HS-5 (cell line): Measurements from ENCODE around the gene DLX3.

Source experiments
- DNase-seq: peaks from one replicate; pipeline ENCODE4 v3.0.0-alpha.2; 2012; ENCODE audit warnings: low read depth

The DLX3 gene

DNA sequence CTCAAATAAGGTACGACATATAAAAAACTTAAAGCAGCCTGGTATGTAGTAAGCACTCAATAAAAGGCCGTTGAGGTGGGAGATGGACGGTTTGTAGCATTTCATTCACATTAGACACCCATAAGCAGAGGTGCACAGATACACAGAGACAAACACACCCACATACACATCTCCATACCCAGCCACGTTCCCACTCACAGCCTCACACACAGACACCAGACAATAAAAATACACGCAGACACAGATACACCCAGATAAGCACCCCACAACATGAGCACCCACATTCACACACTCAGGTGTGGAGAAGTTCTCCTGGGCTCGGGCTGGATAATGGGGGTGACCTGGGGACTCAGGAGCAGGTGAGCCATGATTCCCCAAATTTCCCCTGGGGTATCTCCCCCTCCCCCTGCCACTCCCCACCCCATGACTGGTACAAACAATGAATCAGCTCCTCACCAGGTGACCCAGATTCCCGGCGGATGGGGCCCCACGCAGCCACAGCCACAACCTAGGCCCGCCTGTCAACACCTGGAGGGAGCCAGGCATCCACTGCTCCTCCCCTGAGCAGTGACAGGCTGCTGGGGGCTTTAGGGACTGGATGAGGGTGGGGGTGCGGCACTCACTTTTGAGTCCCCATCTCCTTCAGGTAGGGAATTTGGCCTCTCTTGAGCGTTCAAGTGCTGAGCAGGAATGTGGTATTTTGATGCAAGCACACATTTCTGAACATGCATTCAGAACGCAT, 2.7 kb downstream of the DLX3 start:
- DNase-seq: no peak

DNA sequence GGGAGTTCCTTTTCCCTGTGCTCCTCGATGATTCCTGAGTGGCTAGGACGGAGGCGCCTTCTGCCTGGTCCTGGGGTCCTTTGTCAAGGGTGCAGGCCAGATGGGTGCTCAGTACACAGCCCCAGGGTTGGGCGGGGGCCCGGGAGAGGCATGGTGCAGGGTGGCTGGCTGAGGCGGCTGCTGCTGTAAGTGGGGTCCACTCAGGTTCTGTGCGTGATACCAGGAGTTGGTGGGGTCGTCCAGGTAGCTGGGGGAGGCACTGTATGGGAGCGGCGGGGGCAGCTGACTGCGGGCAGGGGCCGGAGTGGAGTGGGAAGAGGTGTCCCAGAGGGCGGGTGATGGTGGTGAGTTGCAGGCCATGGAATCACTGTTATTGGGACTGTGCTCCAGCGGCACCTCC, 3.6 kb downstream of the DLX3 start:
- DNase-seq: no peak

DNA sequence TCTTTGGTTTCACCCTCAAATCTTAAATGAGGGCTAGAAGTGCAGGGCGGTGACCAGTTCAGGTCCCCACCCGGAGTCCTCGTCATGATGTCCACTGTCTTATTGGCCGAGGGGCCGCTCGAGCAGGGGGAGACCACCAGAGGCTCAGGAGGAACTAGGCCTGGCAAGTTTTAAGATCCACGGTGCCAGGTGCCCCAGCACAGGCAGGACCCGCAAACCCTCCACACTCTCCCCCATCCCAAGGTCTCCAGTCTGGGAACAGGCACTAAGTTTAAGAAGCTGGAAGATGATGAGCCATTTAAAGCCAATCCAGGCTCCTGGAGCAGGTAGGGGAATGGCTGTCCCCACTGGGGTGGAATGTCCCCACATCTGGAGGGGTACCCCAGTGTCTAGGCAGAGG, 4.1 kb downstream of the DLX3 start:
- no peak for DNase-seq

- DNase-seq: no peak
These were observed 4.7 kb downstream of the DLX3 start for GRCh38 chr17:49990331-49990730.

DNA sequence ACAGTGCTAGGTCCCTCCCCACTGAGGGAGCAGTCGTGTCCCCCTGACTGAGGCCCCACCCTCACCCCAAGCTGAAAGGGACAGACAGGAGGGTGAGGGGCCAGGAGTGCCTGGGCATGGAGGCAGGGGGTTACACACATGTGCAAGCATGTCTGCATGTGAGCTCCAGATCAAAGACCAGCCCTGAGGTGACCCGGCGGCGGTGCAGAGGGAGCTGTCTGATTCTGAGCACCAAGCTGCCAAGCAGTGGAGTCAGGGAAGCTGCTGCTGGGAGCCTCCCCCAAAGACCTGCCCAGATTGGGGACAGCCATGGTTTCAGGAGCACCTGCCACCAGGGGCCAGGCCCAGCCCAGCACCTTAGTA, 5.5 kb downstream of the DLX3 start:
- no peak for DNase-seq

GRCh38 chr17:49987681-49988441, 7.2 kb downstream of the DLX3 start:
- no peak for DNase-seq

- DNase-seq: no peak
These were observed 7.8 kb downstream of the DLX3 start for GRCh38 chr17:49987290-49987585.

GRCh38 chr17:49986396-49987289, 8.4 kb downstream of the DLX3 start:
- no peak for DNase-seq

DNA sequence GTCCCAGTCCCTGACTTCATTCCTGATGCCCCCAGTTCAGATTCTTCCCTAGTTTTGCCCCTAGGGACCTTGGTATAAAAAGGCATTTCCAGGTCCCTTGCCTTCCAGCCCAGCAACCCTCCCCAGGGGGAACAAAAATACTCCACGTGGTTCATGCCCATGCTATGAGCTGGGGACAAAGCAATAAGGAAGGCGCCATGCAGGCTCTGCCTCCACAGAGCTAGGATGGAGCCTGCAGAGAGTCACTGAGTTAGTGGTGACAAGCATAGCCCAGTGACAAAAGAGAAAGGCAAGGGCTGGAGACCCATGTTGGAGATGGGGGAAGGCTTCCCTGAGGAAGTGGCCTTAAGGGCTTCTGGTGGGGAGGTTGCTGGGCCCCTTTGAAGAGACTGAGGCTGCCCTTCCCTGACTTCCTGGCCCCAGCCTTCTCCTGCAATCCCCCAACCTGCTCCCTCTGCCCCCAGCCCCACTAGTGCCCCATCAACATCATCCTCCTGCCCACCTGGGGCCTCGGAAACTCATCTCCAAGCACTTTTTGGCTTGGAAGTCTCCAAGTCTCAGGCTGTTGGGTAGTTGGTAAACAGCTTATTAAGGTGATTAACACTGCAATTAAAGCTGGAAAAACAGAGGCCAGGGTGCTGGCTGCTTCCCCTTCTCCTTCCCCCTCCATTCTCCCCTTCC, 9.6 kb downstream of the DLX3 start:
- no peak for DNase-seq

GRCh38 chr17:49984776-49985175, 10.2 kb downstream of the DLX3 start:
- no peak for DNase-seq

GRCh38 chr17:49984283-49984682, 10.7 kb downstream of the DLX3 start:
- no peak for DNase-seq

GRCh38 chr17:49980703-49981197, 14.3 kb downstream of the DLX3 start:
- DNase-seq: no peak

DNA sequence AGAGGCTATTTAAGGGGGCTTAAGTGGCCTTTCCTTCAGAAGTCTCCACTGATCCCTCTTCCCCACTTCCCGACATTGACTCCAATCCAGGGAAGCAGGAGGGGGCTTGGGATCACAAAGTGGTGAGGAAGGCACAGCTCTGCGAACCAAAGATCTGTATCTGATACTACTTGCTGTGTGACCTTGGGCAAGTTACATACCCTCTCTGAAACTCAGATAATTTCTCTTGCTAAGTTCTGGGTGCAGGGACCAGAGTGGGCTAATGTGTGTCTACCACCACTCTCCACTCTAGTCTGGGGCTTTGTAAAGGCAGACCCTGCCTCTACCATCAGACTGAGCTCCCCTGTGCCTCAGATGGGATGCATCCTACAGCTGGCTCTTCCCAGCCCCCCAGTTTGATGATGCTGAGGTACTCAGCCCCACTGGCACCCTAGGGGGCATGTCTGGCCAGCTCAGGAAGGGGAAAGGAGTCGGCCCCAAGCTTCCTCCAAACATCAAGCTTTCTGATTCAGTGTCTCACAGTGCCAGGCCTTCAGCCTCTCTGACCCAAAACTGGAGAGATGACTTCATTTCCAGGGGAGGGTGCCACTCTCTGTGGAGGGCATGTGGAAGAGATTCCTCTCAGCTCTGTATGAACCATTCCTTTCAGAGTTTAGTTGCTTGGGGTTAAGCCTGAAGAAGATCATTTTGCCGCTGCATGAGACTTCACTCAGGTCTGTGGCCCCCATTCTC, 15.1 kb downstream of the DLX3 start:
- DNase-seq: no peak

GRCh38 chr17:49978501-49978900, 16.5 kb downstream of the DLX3 start:
- no peak for DNase-seq

GRCh38 chr17:49977463-49978389, 17.3 kb downstream of the DLX3 start:
- DNase-seq: no peak

- no peak for DNase-seq
These were observed 18.2 kb downstream of the DLX3 start for GRCh38 chr17:49976828-49977202.

GRCh38 chr17:49976163-49976827, 18.7 kb downstream of the DLX3 start:
- no peak for DNase-seq

- no peak for DNase-seq
These were observed 19.5 kb downstream of the DLX3 start for GRCh38 chr17:49975531-49975930.

- DNase-seq: no peak
These were observed 21.8 kb downstream of the DLX3 start for GRCh38 chr17:49973271-49973615.
